H4 (cell line): ENCODE results near the gene ZNF792. TPM values are rescaled to one million over a fixed set of nuclear protein-coding genes. Genes with fewer than 3 reads are reported as not detected.
"Not testable (repeated sequence)": the region's sequence is repeated elsewhere in the genome, so short reads cannot be mapped to it uniquely, and the experiment has no call there.

Experiments
- DNase-seq: peaks from one replicate; pipeline ENCODE4 v3.0.0-alpha.2; 2015; ENCODE audit warnings: low spot score
- total RNA-seq: library from RNA; depleted of rRNA; stranded (reverse); fragments of >200 nt; shearing (Covaris generic); gene quantifications from 2 replicates; pipeline ENCODE4 v1.2.3, GENCODE V29; 2014; rRNA removed

ZNF792 gene
- 6.3 and 7.6 TPM in 2 replicates for total RNA-seq

DNA sequence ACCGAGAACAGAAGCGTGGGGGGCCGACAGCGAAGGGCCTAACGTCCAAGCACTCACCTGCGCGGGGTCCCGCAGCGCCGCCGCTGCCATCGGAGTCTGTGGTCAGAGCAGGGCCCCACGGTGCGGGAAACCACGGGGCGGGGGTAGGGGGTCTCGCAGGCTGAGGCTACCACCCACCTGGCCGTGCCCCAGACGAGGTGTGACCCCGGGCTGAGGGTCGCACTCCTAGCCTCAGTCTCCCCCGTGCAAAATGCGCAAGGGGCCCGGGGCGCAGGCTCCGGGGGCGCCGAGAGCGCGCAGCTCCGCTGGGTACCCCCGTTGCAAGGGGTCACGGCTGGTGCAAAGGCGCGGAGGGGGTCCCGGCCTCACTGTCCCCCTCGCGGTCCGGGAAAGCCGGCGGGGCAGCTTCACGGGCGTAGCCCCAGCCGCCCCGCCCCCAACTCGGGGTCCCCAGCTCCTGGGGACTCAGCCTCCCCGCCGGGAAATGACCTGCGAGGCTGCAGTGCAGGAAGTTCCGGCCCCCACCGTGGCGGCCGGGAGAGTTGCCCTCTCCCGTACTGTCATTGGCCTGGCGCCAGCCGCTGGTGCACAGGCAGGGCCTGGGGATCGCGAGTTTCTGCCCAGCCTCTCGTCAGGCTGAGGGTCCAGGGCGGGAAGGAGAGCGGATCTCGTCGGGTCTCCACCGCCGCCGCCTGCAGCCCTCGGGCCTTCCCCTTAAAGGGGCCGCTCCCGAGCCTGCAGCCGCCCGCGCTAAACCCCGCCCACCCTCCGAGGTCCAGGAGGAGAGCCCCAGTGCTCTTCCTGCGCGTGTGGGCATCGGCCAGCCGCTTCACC lies at the start of gene ZNF792:
ZNF792 (minus strand) TSS at position 657 of the 834 bp plus-strand sequence; CDS start at position 90, 567 bp downstream.
- peak; percentile 44 for DNase-seq

DNA sequence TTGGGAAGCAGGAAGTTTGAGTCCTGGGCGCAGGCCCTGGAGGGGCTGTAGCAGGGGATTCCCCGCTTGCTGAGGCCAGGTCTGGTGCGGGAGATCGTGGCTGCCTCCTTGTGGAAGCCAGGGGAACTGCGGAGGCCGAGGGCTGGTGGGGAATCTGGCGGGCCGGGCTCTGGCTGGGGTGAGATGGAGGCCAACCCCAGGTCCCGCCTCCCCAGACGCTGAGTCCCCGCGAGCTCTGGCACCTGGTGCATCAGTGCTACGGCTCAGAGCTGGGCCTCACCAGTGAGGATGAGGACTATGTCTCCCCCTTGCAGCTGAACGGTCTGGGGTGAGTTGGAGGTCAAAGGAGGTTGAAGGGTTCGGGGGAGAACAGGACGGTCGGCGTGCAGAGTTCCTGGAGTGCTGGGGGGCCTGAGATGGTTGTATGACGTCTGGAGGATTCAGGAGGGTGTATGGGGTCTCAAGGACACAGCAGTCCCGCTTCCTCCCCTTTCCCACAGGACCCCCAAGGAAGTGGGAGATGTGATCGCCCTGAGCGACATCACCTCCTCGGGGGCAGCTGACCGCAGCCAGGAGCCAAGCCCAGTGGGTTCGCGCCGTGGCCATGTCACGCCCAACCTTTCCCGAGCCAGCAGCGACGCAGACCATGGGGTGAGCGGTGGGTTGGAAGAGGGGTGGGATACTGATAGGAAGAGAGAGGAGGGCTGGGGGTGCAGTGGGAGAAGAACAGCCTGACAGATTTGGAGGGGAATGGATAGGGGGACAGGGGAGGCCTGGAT lies 49.2 kb upstream of the ZNF792 start:
- DNase-seq = peak; percentile 58

DNA sequence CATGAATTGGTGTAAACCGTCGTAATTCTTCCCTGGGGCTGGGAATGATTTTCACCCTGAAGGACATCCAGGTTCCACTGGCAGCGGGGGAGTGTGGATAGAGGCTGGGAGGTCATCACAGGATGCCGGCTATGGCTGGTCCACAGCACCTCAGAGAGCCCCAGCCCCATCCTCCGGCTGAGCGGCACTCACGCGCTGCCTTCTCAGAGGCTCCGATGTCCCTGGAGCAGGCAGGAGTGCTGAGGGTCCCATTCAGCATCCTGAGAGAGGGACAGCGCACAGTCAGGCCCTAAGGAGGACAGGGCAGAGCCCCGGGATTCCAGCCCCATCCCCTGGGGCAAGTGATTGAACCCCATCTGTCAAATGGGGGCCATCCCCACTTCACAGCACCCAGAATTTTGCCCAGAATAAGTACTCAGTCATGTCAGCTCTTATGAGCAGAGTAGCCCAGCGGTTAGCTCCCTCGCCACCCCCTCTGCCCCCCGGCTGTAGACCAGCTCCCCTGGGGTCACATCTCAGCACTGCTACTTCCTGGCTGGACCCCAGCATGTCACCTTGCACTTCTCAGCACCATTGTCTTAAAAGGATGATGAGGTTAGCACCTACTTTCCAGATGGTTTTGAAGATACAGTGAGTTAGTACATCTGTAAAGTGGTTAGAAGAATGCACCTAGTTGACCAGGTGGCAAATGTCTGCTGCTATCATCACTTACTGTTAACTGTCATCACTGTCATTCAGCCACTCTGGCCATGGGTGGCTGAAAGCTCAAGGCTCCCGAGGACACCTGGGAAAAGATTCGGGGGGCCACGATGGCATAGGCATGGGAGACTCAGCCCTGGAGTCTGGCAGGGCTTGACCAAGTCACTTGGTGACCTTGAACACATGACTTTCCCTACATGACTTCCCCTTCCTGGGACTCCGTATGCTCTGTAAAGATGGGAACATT lies 48.0 kb upstream of the ZNF792 start:
- DNase-seq = no peak

DNA sequence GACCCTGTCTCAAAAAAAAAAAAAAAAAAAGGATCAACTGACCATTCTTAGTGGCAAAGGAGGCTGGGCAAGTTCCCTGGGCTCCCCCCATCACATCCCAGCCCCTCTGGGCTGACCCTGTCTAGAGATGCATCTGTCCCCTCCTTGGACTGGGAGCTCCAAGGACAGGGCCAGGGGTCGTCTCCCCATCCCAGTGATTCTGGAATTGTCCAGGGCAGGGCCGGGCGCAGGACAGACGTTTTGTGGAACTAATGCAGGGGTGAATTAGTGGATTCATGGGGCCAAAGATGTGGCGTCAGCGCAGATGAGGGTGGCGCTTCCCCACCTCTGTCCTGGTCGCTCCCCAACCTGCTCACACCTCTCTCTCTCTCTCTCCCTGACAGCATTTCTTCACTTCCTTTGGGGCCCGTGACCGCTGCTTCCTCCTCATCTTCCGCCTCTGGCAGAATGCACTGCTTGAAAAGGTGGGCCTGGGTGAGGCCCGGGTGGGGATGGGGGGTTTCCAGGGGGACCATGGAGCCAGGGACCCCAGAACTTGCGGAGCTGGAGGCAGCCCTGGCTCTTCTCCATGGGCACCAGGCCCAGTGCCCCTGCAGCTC lies 47.2 kb upstream of the ZNF792 start:
- DNase-seq = no peak

DNA sequence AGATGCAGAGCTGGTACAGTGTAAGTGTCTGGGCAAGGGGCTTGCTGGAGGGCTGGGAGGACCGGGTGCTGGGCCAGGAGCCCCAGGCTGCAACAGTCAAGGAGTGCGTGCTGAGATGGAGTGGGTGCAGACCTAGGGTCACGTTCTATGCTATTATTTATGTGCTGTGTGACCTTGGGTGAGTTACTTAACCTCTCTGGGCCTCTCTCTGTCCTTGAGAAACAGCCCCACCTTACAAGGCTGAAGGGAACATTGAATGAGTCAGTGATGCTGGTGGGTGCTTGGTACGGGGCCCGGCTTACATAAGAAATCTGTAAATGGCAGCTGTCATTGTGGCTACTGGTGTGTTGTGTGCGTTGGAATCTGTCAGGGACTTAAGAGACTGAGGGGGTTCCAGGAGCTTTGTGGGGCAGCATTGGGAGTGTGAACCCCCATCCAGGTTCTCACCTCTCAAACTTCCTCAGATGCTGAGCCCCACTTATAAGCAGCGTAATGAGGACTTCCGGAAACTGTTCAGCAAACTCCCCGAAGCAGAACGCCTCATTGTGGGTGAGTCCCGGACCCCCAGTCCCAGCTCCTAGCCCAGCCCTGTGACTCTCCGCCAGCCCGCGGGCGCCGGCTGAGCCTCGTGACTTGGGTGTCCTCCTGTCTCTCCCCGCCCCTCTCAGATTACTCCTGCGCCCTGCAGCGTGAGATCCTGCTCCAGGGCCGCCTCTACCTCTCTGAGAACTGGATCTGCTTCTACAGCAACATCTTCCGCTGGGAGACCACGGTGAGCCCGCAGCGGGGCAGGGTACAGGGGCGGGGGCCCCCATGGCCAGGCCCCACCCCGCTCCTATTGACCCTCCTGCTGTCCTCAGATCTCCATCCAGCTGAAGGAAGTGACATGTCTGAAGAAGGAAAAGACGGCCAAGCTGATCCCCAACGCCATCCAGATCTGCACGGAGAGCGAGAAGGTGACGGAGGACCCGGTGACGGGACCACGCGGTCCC lies 45.7 kb upstream of the ZNF792 start:
- DNase-seq = no peak

DNA sequence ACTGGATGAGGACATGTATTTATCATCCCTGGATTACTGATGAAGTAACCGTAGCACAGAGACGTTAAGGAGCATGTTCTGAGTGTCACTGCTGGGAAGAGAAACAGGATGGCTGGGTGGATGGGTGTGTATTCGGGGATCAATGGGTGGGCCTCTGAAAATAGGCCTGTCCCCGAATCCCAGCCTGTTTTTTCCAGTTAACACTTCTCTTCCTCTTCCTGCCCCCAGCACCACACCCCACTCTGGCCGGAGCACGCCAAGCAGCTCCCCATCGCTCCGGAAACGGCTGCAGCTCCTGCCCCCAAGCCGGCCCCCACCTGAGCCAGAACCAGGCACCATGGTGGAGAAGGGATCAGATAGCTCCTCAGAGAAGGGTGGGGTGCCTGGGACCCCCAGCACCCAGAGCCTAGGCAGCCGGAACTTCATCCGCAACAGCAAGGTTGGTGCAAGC lies 44.9 kb upstream of the ZNF792 start:
- DNase-seq = no peak

DNA sequence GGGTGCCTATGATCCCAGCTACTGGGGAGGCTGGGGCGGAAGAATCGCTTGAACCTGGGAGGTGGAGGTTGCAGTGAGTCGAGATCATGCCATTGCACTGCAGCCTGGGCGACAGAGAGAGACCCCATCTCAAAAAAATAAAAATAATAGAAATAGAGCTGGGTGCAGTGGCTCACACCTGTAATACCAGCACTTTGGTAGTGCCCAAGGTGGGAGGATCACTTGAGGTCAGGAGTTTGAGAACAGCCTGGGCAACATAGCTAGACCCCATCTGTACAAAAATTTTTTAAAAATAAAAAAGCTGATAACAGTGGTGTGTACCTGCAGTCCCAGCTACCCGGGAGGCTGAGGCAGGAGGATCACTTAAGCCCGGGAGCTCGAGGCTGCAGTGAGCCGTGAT lies 43.4 kb upstream of the ZNF792 start:
- DNase-seq = not testable (repeated sequence)

DNA sequence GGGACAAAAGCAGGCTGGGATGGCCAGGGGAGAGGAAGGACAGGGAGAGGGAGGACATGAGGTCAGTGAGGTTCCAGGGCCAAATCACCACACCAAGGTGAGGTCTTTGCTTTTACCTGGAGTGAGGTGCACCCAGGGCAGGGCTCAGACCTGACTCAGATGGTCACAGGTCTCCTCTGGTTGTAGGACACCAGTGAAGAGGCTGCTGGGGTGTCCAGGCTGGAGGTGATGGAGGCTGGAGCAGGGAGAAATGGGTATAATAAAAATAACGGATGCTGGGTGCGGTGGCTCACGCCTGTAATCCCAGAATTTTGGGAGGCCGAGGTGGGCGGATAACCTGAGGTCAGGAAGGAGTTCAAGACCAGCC lies 43.0 kb upstream of the ZNF792 start:
- no peak for DNase-seq

DNA sequence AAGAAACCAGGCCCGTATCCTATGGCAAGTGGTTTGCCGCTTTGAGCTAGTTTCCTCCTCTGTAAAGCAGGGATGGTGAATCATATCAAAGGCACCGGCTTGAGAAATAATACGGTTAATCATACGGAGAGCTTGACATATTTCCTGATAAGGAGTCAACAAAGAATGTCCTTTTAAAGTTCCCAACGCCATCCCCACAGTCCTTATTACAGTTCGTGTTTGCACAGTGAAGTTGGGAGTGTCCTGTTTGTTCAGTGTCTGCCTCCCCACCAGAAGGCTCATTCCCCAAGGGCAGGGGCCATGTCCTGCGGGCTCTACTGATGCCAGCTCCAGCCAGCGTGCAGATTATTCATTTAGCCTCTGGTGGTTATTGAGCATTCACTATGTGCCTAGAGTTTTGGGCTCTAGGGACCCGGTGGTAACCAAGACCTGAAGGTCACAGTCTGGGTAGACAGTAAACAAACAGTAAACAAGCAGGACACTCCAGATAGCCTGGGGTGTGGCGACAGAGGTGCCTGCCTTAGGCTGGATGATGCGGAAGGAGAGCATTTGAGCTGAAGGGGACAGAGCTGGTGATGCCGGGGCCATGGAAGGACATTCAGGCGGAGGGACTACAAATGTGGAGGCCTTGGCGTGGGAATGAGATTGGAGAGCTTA lies 42.4 kb upstream of the ZNF792 start:
- no peak for DNase-seq

DNA sequence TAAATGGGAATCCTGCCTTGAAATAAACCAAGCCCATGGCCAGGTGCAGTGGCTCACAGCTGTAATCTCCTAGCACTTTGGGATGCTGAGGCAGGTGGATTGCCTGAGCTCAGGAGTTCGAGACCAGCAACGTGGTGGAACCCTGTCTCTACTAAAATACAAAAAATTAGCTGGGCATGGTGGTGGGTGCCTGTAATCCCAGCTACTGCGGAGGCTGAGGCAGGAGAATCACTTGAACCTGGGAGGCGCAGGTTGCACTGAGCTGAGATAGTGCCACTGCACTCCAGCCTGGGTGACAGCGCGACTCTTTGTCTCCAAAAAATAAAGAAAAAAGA lies 41.9 kb upstream of the ZNF792 start:
- DNase-seq = not testable (repeated sequence)

DNA sequence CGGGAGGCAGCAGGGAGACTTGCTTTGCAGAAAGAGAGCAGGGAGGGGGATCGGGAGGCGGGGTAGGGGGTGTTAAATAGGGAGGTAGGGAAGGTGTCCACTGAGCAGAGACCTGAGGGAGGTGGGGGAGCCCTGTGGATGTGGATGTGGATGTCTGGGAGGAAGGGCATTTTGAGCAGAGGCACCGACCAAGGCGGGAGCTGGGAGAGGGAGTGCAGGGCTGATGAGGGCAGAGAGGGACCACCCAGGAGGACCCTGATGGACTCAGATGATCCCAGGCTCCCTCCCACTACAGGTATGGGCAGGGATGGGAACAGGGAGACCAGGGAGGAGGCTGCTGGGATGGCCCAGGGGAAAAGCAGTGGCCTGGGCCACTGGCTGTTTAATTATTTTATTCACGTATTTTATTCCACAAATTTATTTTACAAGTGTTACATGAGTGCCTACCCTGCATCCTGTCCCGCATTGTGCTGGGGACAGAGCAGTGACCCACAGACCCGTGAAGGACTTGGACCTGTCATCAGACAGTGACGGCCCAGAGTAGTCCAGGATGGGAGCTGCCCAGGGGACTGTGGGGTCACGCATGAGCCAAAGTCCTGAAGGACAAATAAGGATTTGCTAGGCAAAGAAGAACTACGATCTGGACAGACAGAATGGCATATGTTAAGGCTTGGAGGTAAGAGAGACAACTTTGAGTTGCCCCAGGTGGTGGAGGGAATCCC lies 41.4 kb upstream of the ZNF792 start:
- no peak for DNase-seq

DNA sequence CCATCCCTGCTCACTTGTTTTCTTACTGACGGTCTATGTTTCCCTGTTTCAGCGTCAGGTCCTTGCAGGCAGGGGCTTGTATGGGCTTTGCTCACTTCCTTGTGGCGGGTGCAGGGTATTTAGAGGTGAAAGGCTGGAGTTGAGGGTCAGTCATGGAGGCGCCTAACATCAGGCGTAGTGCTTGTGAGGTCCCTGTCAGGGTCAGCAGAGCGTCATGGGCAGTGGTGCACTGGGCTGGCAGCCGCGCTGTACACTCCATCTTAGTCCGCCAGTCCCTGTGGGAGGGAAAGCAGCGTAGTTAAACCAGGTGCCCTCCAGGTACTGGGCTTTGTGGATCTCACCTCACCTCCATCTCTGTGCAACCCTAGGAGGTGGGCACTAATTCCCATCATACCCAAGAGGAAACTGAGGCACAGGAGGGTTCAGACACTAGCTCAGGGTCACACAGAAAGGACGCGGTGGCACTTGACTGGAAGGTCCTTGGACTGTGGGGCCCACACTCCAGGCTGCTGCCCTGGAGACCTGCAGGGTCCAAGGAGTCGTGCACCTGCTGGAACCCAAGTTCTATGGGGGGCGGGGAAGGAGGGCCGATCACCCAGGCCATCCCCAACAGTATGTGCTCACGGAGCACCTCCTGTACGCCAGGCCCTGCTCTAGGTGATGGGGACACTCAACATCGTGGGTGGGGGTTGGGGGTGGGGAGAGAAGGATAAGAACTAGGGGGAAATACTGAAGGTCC lies 40.7 kb upstream of the ZNF792 start:
- DNase-seq = no peak

DNA sequence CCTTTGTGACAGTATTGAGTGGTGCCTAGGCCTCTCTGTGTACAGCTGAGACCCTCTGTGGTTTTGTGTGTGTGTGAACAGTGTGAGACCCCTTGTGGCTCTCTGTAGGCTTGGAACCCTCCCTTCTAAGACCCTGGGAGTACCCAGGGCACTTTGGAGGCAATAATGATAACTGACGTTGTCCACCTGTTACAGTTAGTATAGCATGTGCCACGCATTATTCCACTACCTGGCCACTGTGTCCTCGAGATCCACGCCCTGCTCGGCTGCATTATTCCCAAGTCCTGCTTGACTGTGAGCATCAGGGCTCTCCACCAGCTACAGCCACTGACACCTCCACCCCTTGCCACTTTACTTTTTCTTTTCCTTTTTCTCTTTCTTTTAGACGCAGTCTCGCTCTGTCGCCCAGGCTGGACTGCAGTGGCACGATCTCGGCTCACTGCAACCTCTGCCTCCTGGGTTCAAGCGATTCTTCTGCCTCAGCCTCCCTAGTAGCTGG lies 38.1 kb upstream of the ZNF792 start:
- no peak for DNase-seq

DNA sequence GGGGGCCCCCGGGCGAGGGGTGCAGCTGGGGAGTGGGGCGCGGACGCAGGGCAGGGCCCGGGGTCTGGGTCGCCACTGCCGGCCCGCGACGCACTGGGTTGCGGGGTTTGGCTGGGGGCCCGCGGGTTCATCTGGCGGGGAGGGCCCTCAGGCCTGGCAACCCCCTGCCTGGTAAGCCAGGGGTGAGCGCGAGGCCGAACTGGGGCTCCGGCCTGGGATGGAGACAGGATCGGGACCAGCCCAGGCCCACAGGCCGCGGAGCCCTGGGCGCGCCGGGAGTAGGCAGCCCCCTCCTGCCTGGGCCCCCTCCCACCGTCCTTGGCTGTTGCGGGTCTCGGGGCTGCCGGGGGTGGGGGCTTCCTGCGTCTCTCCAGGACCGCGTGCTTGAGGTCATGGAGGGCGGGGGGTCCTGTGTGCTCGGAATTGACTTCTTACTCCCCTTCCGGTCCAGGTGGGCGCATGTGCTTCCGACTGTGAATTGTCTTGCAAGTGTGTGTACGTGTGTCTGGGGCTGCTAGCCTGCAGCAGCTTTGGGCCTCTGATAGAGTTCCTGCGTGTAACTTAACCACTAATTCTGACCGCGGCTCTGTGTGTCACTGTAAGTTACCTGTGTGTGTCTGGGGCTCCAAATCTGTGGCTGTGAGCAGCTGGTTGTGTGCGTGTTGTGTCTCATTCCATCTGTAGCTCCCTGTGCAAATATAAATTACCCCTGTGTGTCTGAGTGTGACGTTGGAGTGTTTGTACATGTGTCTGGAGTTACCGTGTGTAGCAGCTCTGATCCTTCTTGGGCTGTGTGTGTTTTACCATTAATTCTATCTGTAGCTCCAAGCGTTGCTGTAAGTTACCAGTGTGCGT lies 36.8 kb upstream of the ZNF792 start:
- DNase-seq = peak; percentile 61

DNA sequence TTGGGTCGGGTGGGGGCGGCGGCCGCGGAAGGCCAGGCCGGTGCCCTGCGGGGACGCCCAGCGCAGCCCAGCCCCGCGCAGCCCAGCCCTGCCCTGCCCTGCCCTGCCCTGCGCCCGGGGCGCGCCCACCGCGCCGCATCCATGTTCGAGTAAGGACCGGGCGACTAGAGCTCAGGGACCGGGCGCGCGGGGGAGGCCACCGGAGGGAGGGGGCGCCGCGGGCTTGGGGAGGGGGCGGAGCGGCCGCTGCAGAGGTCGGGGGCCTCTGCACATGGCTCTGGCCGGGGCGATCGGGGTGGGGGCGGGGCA lies 36.3 kb upstream of the ZNF792 start:
- DNase-seq = no peak

DNA sequence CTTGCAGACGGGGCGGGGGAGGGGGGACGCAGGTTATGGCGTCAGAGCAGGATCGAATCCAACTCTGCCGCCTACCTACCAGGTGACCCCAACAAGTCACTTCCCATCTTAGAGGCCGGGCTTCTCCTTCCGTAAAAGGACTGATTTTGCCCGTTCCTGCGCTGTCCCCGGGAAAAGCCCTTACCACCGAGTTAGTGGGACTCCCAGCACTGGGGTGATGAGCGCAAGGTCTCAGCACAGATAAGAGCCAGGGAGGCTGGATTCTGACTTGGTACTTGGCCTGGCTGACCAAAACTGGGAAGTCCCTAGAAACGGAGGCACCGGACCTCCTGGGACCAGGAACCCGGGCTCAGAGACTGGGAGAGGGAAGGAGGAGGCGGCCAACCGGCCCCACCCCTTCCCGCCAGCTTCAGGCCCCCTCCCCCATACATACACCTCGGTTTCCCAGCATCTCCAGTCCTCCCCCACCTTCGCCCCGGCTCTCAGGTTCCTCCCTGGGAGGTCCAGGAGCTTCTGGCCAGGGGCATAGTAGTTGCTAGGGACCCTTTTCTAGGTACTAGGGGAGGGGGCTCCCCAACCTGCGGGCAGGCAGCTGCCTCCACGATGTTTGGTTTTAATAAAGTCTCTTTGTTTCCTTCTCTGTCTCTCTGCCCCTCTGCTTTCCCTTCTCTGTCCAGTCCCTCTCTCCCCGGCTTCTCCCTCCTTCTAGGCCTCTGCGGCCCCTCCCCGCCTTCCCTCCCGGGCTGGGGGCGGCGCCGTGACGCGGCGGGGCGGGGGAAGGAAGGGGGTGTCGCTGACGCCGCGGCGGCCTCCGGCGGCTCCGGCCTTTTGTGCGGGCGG lies 35.7 kb upstream of the ZNF792 start, which contains the start of gene GRAMD1A:
GRAMD1A (plus strand) TSS at position 826 of the 840 bp plus-strand sequence. CDS start 156 bp downstream, outside the sequence.
- peak; percentile 89 for DNase-seq
